ENCODE data around the gene TBPL2. TPM values are rescaled to one million over a fixed set of nuclear protein-coding genes. Genes with fewer than 3 reads are reported as not detected.

The TBPL2 gene
- total and polyA plus RNA-seq, 4 experiments from 2014 or later, result not detected

DNA sequence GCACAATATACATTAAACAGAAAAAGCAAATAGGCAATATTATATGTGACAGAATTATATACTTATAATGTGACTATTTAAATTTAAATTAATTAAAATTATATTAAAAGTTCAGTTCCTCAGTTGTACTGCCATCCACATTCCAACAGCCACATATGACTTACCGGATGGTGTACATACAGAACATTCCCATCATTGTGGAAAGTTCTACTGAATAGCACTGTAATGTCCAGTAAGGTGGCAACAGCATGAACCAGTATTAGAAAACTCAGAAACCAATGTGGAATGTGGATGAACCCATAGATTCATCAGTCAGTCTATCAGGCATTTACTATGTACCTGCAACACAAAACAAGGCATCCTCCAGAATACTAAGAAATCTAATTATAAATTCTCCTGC, 41.2 kb downstream of the TBPL2 start:
- H3K4me1 Mint-ChIP-seq, result peaks cover 12 to 24% (median 19%) of the 10 kb centered on the region in 4 donors
- ChIA-PET POLR2A (ENCODE audit: partially characterized antibody) (no interaction called here), CTCF (ENCODE audit: partially characterized antibody) (no interaction called here)
- H3K27ac Mint-ChIP-seq, result peak overlapping the region in 1 of 7 donors; percentile 32
- H3K4me3 ChIP-seq (ENCODE audit: low read length in 2 of 2), result no peak overlapping the region
- no peaks in the 10 kb centered on the region for H3K9me3 ChIP-seq (ENCODE audit: control insufficient read depth in 1 of 2, low read length in 2 of 2)
- no peak overlapping the region for H3K27ac ChIP-seq (ENCODE audit: low read depth, low read length)
- H3K9me3 Mint-ChIP-seq, result no peaks in the 10 kb centered on the region
- H3K27me3 Mint-ChIP-seq, result no peaks in the 10 kb centered on the region
- no peaks in the 10 kb centered on the region for H3K27me3 ChIP-seq (ENCODE audit: insufficient read depth, low read length)
- peaks cover 10% of the 10 kb centered on the region for H3K4me1 ChIP-seq (ENCODE audit: insufficient read depth, low read length)
- DNase-seq, result no peak
- peaks cover 18% of the 10 kb centered on the region for H3K36me3 ChIP-seq (ENCODE audit: insufficient read depth, low read length)
- peaks cover 23 to 27% of the 10 kb centered on the region in 2 donors for H3K36me3 Mint-ChIP-seq
- intact Hi-C loops (cut with micrococcal nuclease), result no loop called here
- no peak overlapping the region for H3K4me3 Mint-ChIP-seq

DNA sequence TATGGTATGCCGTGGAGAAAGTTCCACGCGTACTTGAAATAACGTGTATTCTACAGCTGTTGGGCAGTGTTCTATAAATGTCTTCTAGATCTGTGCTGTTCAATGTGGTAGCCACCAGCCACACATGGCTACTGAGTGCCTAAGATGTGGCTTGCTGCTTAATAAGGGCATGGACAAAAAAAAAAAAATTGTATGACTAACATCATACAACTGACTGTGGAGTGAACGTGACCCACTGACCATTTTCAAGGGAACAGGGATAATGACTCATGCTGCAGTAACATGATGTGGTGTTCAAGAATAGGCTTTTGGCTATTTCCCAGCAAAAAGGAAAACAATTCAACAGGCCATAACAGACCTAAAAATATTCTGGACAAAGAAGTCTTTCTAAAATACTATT, 41.7 kb downstream of the TBPL2 start:
- Histone ChIP-seq H3K36me3 (ENCODE audit: insufficient read depth, low read length) (peaks cover 18% of the 10 kb centered on the region), H3K27ac (ENCODE audit: low read depth, low read length) (no peak overlapping the region), H3K4me3 (ENCODE audit: low read length in 2 of 2) (no peak overlapping the region), H3K27me3 (ENCODE audit: insufficient read depth, low read length) (no peaks in the 10 kb centered on the region), H3K4me1 (ENCODE audit: insufficient read depth, low read length) (peaks cover 8% of the 10 kb centered on the region), H3K9me3 (ENCODE audit: control insufficient read depth in 1 of 2, low read length in 2 of 2) (no peaks in the 10 kb centered on the region)
- DNase-seq, result no peak
- Mint-ChIP-seq H3K9me3 (no peaks in the 10 kb centered on the region), H3K27ac (no peak overlapping the region), H3K36me3 (peaks cover 23 to 28% of the 10 kb centered on the region in 2 donors), H3K4me1 (peaks cover 10 to 22% (median 17%) of the 10 kb centered on the region in 4 donors), H3K27me3 (no peaks in the 10 kb centered on the region), H3K4me3 (no peak overlapping the region)
- CTCF ChIA-PET (ENCODE audit: partially characterized antibody), result interaction anchor here (0.7 kb wide), 1 partner anchor 237 kb away, joined by 3 read pairs; no protein-coding TSS in a partner anchor
- POLR2A ChIA-PET (ENCODE audit: partially characterized antibody), result no interaction called here
- intact Hi-C loops (cut with micrococcal nuclease), result no loop called here

DNA sequence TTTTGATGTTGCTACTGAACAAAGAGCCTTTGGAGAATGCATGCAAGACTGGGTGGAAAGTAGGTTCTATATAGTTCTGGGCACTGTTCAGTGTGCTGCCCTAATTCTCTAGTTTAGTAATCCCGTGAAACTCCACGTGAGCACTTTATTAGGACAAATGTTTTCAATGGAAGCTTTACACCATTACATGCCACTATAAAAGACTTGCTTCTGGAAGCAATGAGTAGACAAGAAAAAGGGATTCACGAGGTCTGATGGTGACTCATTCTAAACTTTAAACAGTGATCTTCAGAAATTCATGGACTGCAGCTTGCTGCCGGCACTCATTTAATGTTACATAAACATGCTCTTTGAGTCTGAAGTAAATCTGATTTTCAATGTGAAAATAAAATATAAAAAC, 51.1 kb downstream of the TBPL2 start:
- POLR2A ChIA-PET (ENCODE audit: partially characterized antibody), result interaction anchor here (0.6 kb wide), 1 partner anchor 35 kb away, joined by 3 read pairs; no protein-coding TSS in a partner anchor
- H3K36me3 Mint-ChIP-seq, result peaks cover 38 to 57% of the 10 kb centered on the region in 2 donors

DNA sequence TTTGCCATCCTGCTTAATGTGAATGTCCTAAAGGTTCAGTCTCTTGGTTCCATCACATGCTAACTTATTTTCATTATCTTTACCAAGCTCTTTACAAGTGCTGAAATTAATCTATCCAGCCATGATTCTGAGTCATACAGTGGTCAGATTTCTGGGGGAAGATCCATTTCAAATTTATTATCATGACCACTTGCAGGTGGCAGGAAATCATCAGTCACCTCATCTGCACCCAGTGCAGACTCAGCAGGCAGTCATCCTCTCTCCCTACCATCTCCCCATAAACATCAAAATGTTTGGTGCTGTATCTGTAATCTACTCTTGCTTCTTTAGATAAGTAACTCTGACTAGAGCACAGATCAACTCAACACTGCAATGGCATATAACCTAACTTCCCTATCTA, 52.3 kb downstream of the TBPL2 start:
- Histone ChIP-seq H3K4me3 (ENCODE audit: low read length in 2 of 2) (no peak overlapping the region), H3K9me3 (ENCODE audit: control insufficient read depth in 1 of 2, low read length in 2 of 2) (no peaks in the 10 kb centered on the region), H3K36me3 (ENCODE audit: insufficient read depth, low read length) (peaks cover 3% of the 10 kb centered on the region), H3K27ac (ENCODE audit: low read depth, low read length) (no peak overlapping the region), H3K27me3 (ENCODE audit: insufficient read depth, low read length) (no peaks in the 10 kb centered on the region), H3K4me1 (ENCODE audit: insufficient read depth, low read length) (peaks cover 19% of the 10 kb centered on the region)
- H3K27me3 Mint-ChIP-seq, result no peaks in the 10 kb centered on the region
- ChIA-PET POLR2A (ENCODE audit: partially characterized antibody) (no interaction called here), CTCF (ENCODE audit: partially characterized antibody) (interaction anchor here (0.6 to 1.7 kb wide), 4 partner anchors 34 to 298 kb away, joined by 3 read pairs; no protein-coding TSS in a partner anchor)
- H3K4me1 Mint-ChIP-seq, result peaks cover 24 to 39% (median 26%) of the 10 kb centered on the region in 4 donors
- no peaks in the 10 kb centered on the region for H3K9me3 Mint-ChIP-seq
- peaks cover 45 to 65% of the 10 kb centered on the region in 2 donors for H3K36me3 Mint-ChIP-seq
- no peak for DNase-seq
- H3K27ac Mint-ChIP-seq, result peak overlapping the region; percentile 48 to 84 (median 61)
- peak overlapping the region in 1 of 8 donors; percentile 16 for H3K4me3 Mint-ChIP-seq
- intact Hi-C loops (cut with micrococcal nuclease), result no loop called here

More for the DNA sequence above, 51.1 kb downstream of the TBPL2 start:
- CTCF ChIA-PET (ENCODE audit: partially characterized antibody), result no interaction called here
- H3K4me1 Mint-ChIP-seq, result peaks cover 22 to 39% (median 25%) of the 10 kb centered on the region in 4 donors
- H3K27ac ChIP-seq (ENCODE audit: low read depth, low read length), result no peak overlapping the region
- no peaks in the 10 kb centered on the region for H3K27me3 ChIP-seq (ENCODE audit: insufficient read depth, low read length)
- no peak overlapping the region for H3K4me3 Mint-ChIP-seq
- no peak for DNase-seq
- intact Hi-C loops (cut with micrococcal nuclease), result no loop called here
- peak overlapping the region in 1 of 7 donors; percentile 38 for H3K27ac Mint-ChIP-seq
- H3K4me1 ChIP-seq (ENCODE audit: insufficient read depth, low read length), result peaks cover 19% of the 10 kb centered on the region
- H3K36me3 ChIP-seq (ENCODE audit: insufficient read depth, low read length), result peaks cover under 1% of the 10 kb centered on the region
- no peaks in the 10 kb centered on the region for H3K27me3 Mint-ChIP-seq
- H3K9me3 ChIP-seq (ENCODE audit: control insufficient read depth in 1 of 2, low read length in 2 of 2), result no peaks in the 10 kb centered on the region
- H3K9me3 Mint-ChIP-seq, result no peaks in the 10 kb centered on the region
- no peak overlapping the region for H3K4me3 ChIP-seq (ENCODE audit: low read length in 2 of 2)

GRCh38 chr14:55387121-55387520, 53.3 kb downstream of the TBPL2 start:
- Histone ChIP-seq H3K4me3 (ENCODE audit: low read length in 2 of 2) (no peak overlapping the region), H3K27ac (ENCODE audit: low read depth, low read length) (peak overlapping the region; percentile 59), H3K36me3 (ENCODE audit: insufficient read depth, low read length) (peaks cover 3% of the 10 kb centered on the region), H3K4me1 (ENCODE audit: insufficient read depth, low read length) (peaks cover 19% of the 10 kb centered on the region), H3K27me3 (ENCODE audit: insufficient read depth, low read length) (no peaks in the 10 kb centered on the region), H3K9me3 (ENCODE audit: control insufficient read depth in 1 of 2, low read length in 2 of 2) (no peaks in the 10 kb centered on the region)
- intact Hi-C loops (cut with micrococcal nuclease), result no loop called here
- Mint-ChIP-seq H3K27ac (peak overlapping the region; percentile 32 to 98 (median 89)), H3K4me1 (peaks cover 24 to 39% (median 26%) of the 10 kb centered on the region in 4 donors), H3K4me3 (peak overlapping the region in 7 of 8 donors; percentile 6 to 81 (median 37)), H3K9me3 (no peaks in the 10 kb centered on the region), H3K27me3 (no peaks in the 10 kb centered on the region), H3K36me3 (peaks cover 48 to 68% of the 10 kb centered on the region in 2 donors)
- ChIA-PET CTCF (ENCODE audit: partially characterized antibody) (interaction anchor here (1.2 to 1.9 kb wide), 4 partner anchors 20 to 117 kb away, joined by 3 to 10 read pairs (median 4); partner anchors contain the start of gene FBXO34), POLR2A (ENCODE audit: partially characterized antibody) (interaction anchor here (2.1 kb wide), 1 partner anchor 12 kb away, joined by 14 read pairs; no protein-coding TSS in a partner anchor)
- DNase-seq, result no peak

- Histone ChIP-seq H3K4me1 (ENCODE audit: insufficient read depth, low read length) (peaks cover 19% of the 10 kb centered on the region), H3K36me3 (ENCODE audit: insufficient read depth, low read length) (peaks cover 11% of the 10 kb centered on the region), H3K4me3 (ENCODE audit: low read length in 2 of 2) (peak overlapping the region in 1 of 2 donors; percentile 23), H3K9me3 (ENCODE audit: control insufficient read depth in 1 of 2, low read length in 2 of 2) (no peaks in the 10 kb centered on the region), H3K27ac (ENCODE audit: low read depth, low read length) (peak overlapping the region; percentile 59), H3K27me3 (ENCODE audit: insufficient read depth, low read length) (no peaks in the 10 kb centered on the region)
- peak overlapping the region; percentile 56 to 86 (median 84) for H3K4me3 Mint-ChIP-seq
- intact Hi-C loops (cut with micrococcal nuclease), result no loop called here
- peaks cover 55 to 70% of the 10 kb centered on the region in 2 donors for H3K36me3 Mint-ChIP-seq
- ChIA-PET CTCF (ENCODE audit: partially characterized antibody) (interaction anchor here (1.7 to 1.9 kb wide), 2 partner anchors 19 to 116 kb away, joined by 4 to 10 read pairs; partner anchors contain the start of gene FBXO34), POLR2A (ENCODE audit: partially characterized antibody) (interaction anchor here (1.0 to 2.1 kb wide), 3 partner anchors 11 to 114 kb away, joined by 3 to 14 read pairs (median 3); no protein-coding TSS in a partner anchor)
- peak overlapping the region; percentile 83 to 98 (median 93) for H3K27ac Mint-ChIP-seq
- H3K4me1 Mint-ChIP-seq, result peaks cover 24 to 39% (median 25%) of the 10 kb centered on the region in 4 donors
- no peaks in the 10 kb centered on the region for H3K27me3 Mint-ChIP-seq
- H3K9me3 Mint-ChIP-seq, result no peaks in the 10 kb centered on the region
- peak in 4 of 5 donors; percentile 13 to 39 (median 16) for DNase-seq
Observed at GRCh38 chr14:55386037-55386808, 54.2 kb downstream of the TBPL2 start.

DNA sequence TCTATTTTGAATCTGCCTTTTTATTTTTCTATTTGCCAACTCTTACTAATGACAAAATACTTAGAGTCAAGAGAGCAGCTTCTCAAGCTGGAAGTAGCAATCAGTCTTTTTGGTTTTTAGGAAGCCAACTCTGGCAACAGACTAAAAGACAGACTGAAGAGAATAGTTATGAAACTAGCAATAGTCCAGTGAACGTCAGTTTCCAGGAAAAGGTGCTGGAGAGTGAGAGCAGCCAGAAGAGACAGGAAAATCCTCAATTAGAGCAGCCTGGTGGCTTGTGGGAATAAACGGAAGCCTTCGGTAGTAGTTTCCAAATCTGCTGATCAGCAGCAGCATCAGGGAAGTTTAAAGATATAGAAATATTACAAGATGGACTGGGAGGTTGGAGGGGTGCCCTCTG, 55.9 kb downstream of the TBPL2 start:
- peaks cover 63 to 72% of the 10 kb centered on the region in 2 donors for H3K36me3 Mint-ChIP-seq
- H3K27ac Mint-ChIP-seq, result peak overlapping the region; percentile 29 to 98 (median 74)

More for the DNA sequence above, 55.9 kb downstream of the TBPL2 start:
- DNase-seq, result no peak
- Mint-ChIP-seq H3K4me1 (peaks cover 24 to 39% (median 25%) of the 10 kb centered on the region in 4 donors), H3K27me3 (no peaks in the 10 kb centered on the region), H3K9me3 (no peaks in the 10 kb centered on the region), H3K4me3 (peak overlapping the region in 1 of 8 donors; percentile 8)
- Histone ChIP-seq H3K36me3 (ENCODE audit: insufficient read depth, low read length) (peaks cover 12% of the 10 kb centered on the region), H3K27me3 (ENCODE audit: insufficient read depth, low read length) (no peaks in the 10 kb centered on the region), H3K27ac (ENCODE audit: low read depth, low read length) (no peak overlapping the region), H3K9me3 (ENCODE audit: control insufficient read depth in 1 of 2, low read length in 2 of 2) (no peaks in the 10 kb centered on the region), H3K4me3 (ENCODE audit: low read length in 2 of 2) (no peak overlapping the region), H3K4me1 (ENCODE audit: insufficient read depth, low read length) (peaks cover 19% of the 10 kb centered on the region)
- ChIA-PET CTCF (ENCODE audit: partially characterized antibody) (interaction anchor here (1.1 to 2.0 kb wide), 3 partner anchors 10 to 114 kb away, joined by 3 to 5 read pairs (median 5); no protein-coding TSS in a partner anchor), POLR2A (ENCODE audit: partially characterized antibody) (no interaction called here)
- intact Hi-C loops (cut with micrococcal nuclease), result no loop called here
